Panc1 (cell line): Measurements from ENCODE around the gene GATA6. TPM values are rescaled to one million over a fixed set of nuclear protein-coding genes. Genes with fewer than 3 reads are reported as not detected.

Experiments used
- ATAC-seq: fragments of 200-7000 bp; cut with Tn5 transposase; 2 replicates; pipeline ENCODE4 v1.9.1; 2020; ENCODE audit warnings: mild to moderate bottlenecking, moderate library complexity
- BruUV-seq: library from RNA; stranded (reverse); fragments of 400-500 nt; replicated peaks from 2 replicates; lab custom pipeline; 2021; lab: Mats Ljungman, UMichigan
- CTCF ChIA-PET: fragments of 300-600 bp; sonication (Branson Sonifier 250); formaldehyde crosslinking; loops from one replicate; lab custom pipeline; 2022; ENCODE audit warnings: antibody characterized with exemption; lab: Charles Lee
- POLR2A ChIA-PET: fragments of 300-600 bp; sonication (Branson Sonifier 250); formaldehyde crosslinking; loops from one replicate; lab custom pipeline; 2022; ENCODE audit warnings: antibody characterized with exemption; lab: Charles Lee
- DNase-seq: peaks from one replicate; pipeline ENCODE4 v3.0.0-alpha.2; 2010; ENCODE audit warnings: low read depth, low spot score
- H3K27ac ChIP-seq: 2 replicates; pipeline ENCODE4 v1.5.1; 2011; ENCODE audit warnings: mild to moderate bottlenecking, low read length, inconsistent platforms
- H3K27me3 ChIP-seq: fragments of 200-500 bp; sonication (Bioruptor generic); 2 replicates; pipeline ENCODE4 v1.6.0; 2014; ENCODE audit warnings: low read length, inconsistent platforms; ENCODE audit not compliant: control insufficient read depth, insufficient read depth
- H3K36me3 ChIP-seq: fragments of 200-500 bp; sonication (Bioruptor generic); 2 replicates; pipeline ENCODE4 v1.5.1; 2014; ENCODE audit warnings: inconsistent platforms, mild to moderate bottlenecking, low read length, moderate library complexity; ENCODE audit not compliant: control insufficient read depth, insufficient read depth
- H3K4me1 ChIP-seq: 2 replicates; pipeline ENCODE4 v1.5.1; 2011; ENCODE audit warnings: inconsistent platforms, mild to moderate bottlenecking, low read length, moderate library complexity; ENCODE audit not compliant: control insufficient read depth, insufficient read depth
- H3K4me3 ChIP-seq, 2 experiments: 2 replicates each; pipeline ENCODE4 v1.5.1; 2011 to 2012; ENCODE audit warnings: low read depth in 2 of 2, low read length in 2 of 2, mild to moderate bottlenecking in 2 of 2, inconsistent platforms in 1 of 2, moderate library complexity in 1 of 2
- H3K9me3 ChIP-seq: fragments of 200-500 bp; sonication (Bioruptor generic); 2 replicates; pipeline ENCODE4 v1.5.1; 2014; ENCODE audit warnings: low read depth, mild to moderate bottlenecking, inconsistent platforms, low read length, moderate library complexity; ENCODE audit not compliant: control insufficient read depth, insufficient read depth
- POLR2AphosphoS5 ChIP-seq: IDR thresholded peaks from 2 replicates; pipeline ENCODE4 v1.6.1; 2012; ENCODE audit warnings: mild to moderate bottlenecking, low read depth, low read length, moderate library complexity
- REST ChIP-seq, 2 experiments: IDR thresholded peaks; 2 replicates each; pipeline ENCODE4 v1.6.1; 2011 to 2012; ENCODE audit warnings: low read depth in 2 of 2, control low read depth in 1 of 2, low read length in 1 of 2, mild to moderate bottlenecking in 1 of 2, moderate library complexity in 1 of 2; ENCODE audit not compliant: insufficient read depth in 1 of 2
- SIN3A ChIP-seq: IDR thresholded peaks from 2 replicates; pipeline ENCODE4 v1.6.1; 2012; ENCODE audit warnings: low read depth, mild to moderate bottlenecking, low read length, moderate library complexity, borderline replicate concordance; ENCODE audit not compliant: insufficient read depth
- TCF7L2 ChIP-seq: IDR thresholded peaks from 2 replicates; pipeline ENCODE4 v1.6.1; 2011; ENCODE audit warnings: mild to moderate bottlenecking, low read depth, low read length, inconsistent platforms
- in situ Hi-C: cut with HindIII; loops from 2 replicates; pipeline ENCODE4 v1.10.0; 2016; ENCODE audit warnings: low sequenced_read_pairs, low pct_unique_long_range_greater_than_20kb
- intact Hi-C: fragments of 100-400 bp; cut with micrococcal nuclease; formaldehyde crosslinking; loops from one replicate; pipeline ENCODE4 v1.10.0; 2022; ENCODE audit not compliant: unreplicated experiment
- total RNA-seq: library from RNA; stranded (reverse); gene quantifications from one replicate; pipeline ENCODE4 v1.2.1, GENCODE V29; 2021; ENCODE audit not compliant: unreplicated experiment
- TF ChIP-seq, protein P1 (sequence below): fragments of 450-650 bp; IDR thresholded peaks from 2 replicates; pipeline ENCODE4 v1.5.1; 2017; ENCODE audit warnings: mild to moderate bottlenecking

Gene GATA6
- total RNA-seq, 1 experiment from 2014 or later: 0.51 TPM

GRCh38 chr18:22224339-22224738, 55.0 kb downstream of the GATA6 start:
- no peak overlapping the region for H3K27ac ChIP-seq
- BruUV-seq: no TSS peak
- no peaks in the 10 kb centered on the region; the same call in 1 of the 2 replicates for H3K36me3 ChIP-seq
- no peak for ATAC-seq
- TF ChIP-seq, protein P1, sequence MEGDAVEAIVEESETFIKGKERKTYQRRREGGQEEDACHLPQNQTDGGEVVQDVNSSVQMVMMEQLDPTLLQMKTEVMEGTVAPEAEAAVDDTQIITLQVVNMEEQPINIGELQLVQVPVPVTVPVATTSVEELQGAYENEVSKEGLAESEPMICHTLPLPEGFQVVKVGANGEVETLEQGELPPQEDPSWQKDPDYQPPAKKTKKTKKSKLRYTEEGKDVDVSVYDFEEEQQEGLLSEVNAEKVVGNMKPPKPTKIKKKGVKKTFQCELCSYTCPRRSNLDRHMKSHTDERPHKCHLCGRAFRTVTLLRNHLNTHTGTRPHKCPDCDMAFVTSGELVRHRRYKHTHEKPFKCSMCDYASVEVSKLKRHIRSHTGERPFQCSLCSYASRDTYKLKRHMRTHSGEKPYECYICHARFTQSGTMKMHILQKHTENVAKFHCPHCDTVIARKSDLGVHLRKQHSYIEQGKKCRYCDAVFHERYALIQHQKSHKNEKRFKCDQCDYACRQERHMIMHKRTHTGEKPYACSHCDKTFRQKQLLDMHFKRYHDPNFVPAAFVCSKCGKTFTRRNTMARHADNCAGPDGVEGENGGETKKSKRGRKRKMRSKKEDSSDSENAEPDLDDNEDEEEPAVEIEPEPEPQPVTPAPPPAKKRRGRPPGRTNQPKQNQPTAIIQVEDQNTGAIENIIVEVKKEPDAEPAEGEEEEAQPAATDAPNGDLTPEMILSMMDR: no peak
- no peak for TF ChIP-seq REST (IDR thresholded peaks at IDR 0.05; ENCODE audit: insufficient read depth in 1 of 2, low read depth in 2 of 2, low read length in 1 of 2)
- no peak for TF ChIP-seq POLR2AphosphoS5
- TF ChIP-seq TCF7L2: no peak
- TF ChIP-seq SIN3A: no peak
- in situ Hi-C loops: no loop called here
- no peaks in the 10 kb centered on the region for H3K4me1 ChIP-seq
- intact Hi-C loops: no loop called here
- POLR2A ChIA-PET: no interaction called here
- no peak overlapping the region for H3K4me3 ChIP-seq
- CTCF ChIA-PET: no interaction called here
- H3K27me3 ChIP-seq: no peaks in the 10 kb centered on the region
- H3K9me3 ChIP-seq: no peaks in the 10 kb centered on the region
- DNase-seq: no peak

DNA sequence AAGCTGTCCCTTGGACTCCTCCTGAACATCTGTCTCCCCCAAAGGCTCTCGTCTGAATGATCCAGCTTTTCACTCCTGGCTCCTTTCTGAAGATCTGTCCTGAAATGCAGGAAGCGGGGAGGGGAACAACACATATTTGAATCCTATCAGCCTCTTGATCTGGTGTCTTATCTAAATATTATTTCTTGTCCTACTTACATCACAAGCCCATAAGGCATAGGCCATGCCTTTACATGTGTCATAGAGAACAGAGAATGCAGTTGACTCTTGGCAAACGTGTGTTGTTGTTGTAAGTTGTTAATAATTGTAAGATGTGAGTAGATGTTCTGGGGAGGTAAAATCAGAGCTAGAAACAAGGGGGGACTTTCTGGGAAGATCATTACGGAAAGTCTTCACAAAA, 57.4 kb downstream of the GATA6 start:
- no peaks in the 10 kb centered on the region for H3K27me3 ChIP-seq
- intact Hi-C loops (no loop called here), in situ Hi-C loops (no loop called here)
- DNase-seq: no peak
- H3K36me3 ChIP-seq: no peaks in the 10 kb centered on the region; the same call in 1 of the 2 replicates
- H3K4me1 ChIP-seq: no peaks in the 10 kb centered on the region
- no peaks in the 10 kb centered on the region for H3K9me3 ChIP-seq
- BruUV-seq: no TSS peak
- CTCF ChIA-PET: no interaction called here
- no peak overlapping the region for H3K4me3 ChIP-seq
- no peak for ATAC-seq
- POLR2A ChIA-PET: no interaction called here
- H3K27ac ChIP-seq: no peak overlapping the region
- TF ChIP-seq, protein P1: no peak
- TF ChIP-seq POLR2AphosphoS5 (no peak), TCF7L2 (no peak), REST (IDR thresholded peaks at IDR 0.05; ENCODE audit: insufficient read depth in 1 of 2, low read depth in 2 of 2, low read length in 1 of 2) (no peak), SIN3A (no peak)
